BE2C (cell line): ENCODE measurements around the gene CALML5.

Experiments used
- DNase-seq: peaks from one replicate; pipeline ENCODE4 v3.0.0-alpha.2; 2020
- H3K27me3 ChIP-seq: fragments of 250-450 bp; sonication (Bioruptor Pico); 2 replicates; pipeline ENCODE4 v1.5.1; 2020; ENCODE audit warnings: mild to moderate bottlenecking
- H3K36me3 ChIP-seq: fragments of 250-450 bp; sonication (Bioruptor Pico); 2 replicates; pipeline ENCODE4 v1.5.1; 2020; ENCODE audit warnings: mild to moderate bottlenecking
- H3K4me1 ChIP-seq: fragments of 250-450 bp; sonication (Bioruptor Pico); 2 replicates; pipeline ENCODE4 v1.5.1; 2020
- H3K4me3 ChIP-seq: 2 replicates; pipeline ENCODE4 v1.5.1; 2011; ENCODE audit warnings: low read depth, low read length
- H3K9me3 ChIP-seq: fragments of 250-450 bp; sonication (Bioruptor Pico); 2 replicates; pipeline ENCODE4 v1.5.1; 2020
- CTCF ChIP-seq: IDR thresholded peaks from 2 replicates; pipeline ENCODE4 v1.5.1; 2012; ENCODE audit warnings: mild to moderate bottlenecking, low read depth, low read length

CALML5 gene

GRCh38 chr10:5466451-5467206 lies 32.7 kb downstream of the CALML5 start:
- no peaks in the 10 kb centered on the region for H3K9me3 ChIP-seq
- H3K4me3 ChIP-seq, result no peak overlapping the region
- H3K27me3 ChIP-seq, result no peaks in the 10 kb centered on the region
- peak; percentile 22 for DNase-seq
- no peak for TF ChIP-seq CTCF
- no peaks in the 10 kb centered on the region for H3K36me3 ChIP-seq
- no peaks in the 10 kb centered on the region for H3K4me1 ChIP-seq

GRCh38 chr10:5465976-5466450 lies 33.4 kb downstream of the CALML5 start:
- Histone ChIP-seq H3K4me3 (no peak overlapping the region), H3K36me3 (no peaks in the 10 kb centered on the region)
- DNase-seq, result no peak

GRCh38 chr10:5464546-5464945 lies 34.8 kb downstream of the CALML5 start:
- Histone ChIP-seq H3K27me3 (no peaks in the 10 kb centered on the region), H3K4me3 (no peak overlapping the region), H3K9me3 (no peaks in the 10 kb centered on the region), H3K4me1 (0 out of 2 replicates have a peak, but pooled peaks cover 2% of the 10 kb centered on the region), H3K36me3 (peaks cover 4% of the 10 kb centered on the region)
- no peak for DNase-seq
- TF ChIP-seq CTCF, result no peak

More at GRCh38 chr10:5465976-5466450, 33.4 kb downstream of the CALML5 start:
- 0 out of 2 replicates have a peak, but pooled peaks cover 1% of the 10 kb centered on the region for H3K4me1 ChIP-seq
- H3K27me3 ChIP-seq, result no peaks in the 10 kb centered on the region
- TF ChIP-seq CTCF, result no peak
- H3K9me3 ChIP-seq, result no peaks in the 10 kb centered on the region

GRCh38 chr10:5462841-5463293 lies 36.5 kb downstream of the CALML5 start:
- DNase-seq, result no peak
- Histone ChIP-seq H3K9me3 (no peaks in the 10 kb centered on the region), H3K4me1 (0 out of 2 replicates have a peak, but pooled peaks cover 2% of the 10 kb centered on the region), H3K4me3 (no peak overlapping the region), H3K36me3 (peaks cover 13% of the 10 kb centered on the region), H3K27me3 (no peaks in the 10 kb centered on the region)
- no peak for TF ChIP-seq CTCF

GRCh38 chr10:5461914-5462840 lies 37.2 kb downstream of the CALML5 start:
- DNase-seq, result no peak
- TF ChIP-seq CTCF, result no peak
- Histone ChIP-seq H3K4me3 (no peak overlapping the region), H3K4me1 (0 out of 2 replicates have a peak, but pooled peaks cover 2% of the 10 kb centered on the region), H3K9me3 (no peaks in the 10 kb centered on the region), H3K27me3 (no peaks in the 10 kb centered on the region), H3K36me3 (peaks cover 15% of the 10 kb centered on the region)
